Activated T-cell treated with anti-CD3 and anti-CD28 coated beads, Interleukin-2, amount 50 U/mL, for 24 hours (primary cell): Measurements from ENCODE around the gene CACNA1I.
A peak's percentile ranks its signal among the peaks of the same experiment; 100 is the strongest.

Source experiments
- DNase-seq: peaks from one replicate; pipeline ENCODE4 v3.0.0-alpha.2; 2020
- H3K27ac Mint-ChIP-seq: 2 replicates; pipeline ENCODE4 v1.8.0; 2020; ENCODE audit warnings: mild to moderate bottlenecking, mixed read lengths
- H3K27me3 Mint-ChIP-seq: 2 replicates; pipeline ENCODE4 v1.8.0; 2020; ENCODE audit warnings: mixed read lengths
- H3K36me3 Mint-ChIP-seq: 2 replicates; pipeline ENCODE4 v1.8.0; 2020; ENCODE audit warnings: low read depth, mixed read lengths
- H3K4me1 Mint-ChIP-seq: 2 replicates; pipeline ENCODE4 v1.8.0; 2020; ENCODE audit warnings: low read depth, mixed read lengths
- H3K4me3 Mint-ChIP-seq: 2 replicates; pipeline ENCODE4 v1.8.0; 2020; ENCODE audit warnings: mild to moderate bottlenecking, moderate library complexity, mixed read lengths
- H3K9me3 Mint-ChIP-seq: 2 replicates; pipeline ENCODE4 v1.8.0; 2020; ENCODE audit warnings: mixed read lengths

The CACNA1I gene

DNA sequence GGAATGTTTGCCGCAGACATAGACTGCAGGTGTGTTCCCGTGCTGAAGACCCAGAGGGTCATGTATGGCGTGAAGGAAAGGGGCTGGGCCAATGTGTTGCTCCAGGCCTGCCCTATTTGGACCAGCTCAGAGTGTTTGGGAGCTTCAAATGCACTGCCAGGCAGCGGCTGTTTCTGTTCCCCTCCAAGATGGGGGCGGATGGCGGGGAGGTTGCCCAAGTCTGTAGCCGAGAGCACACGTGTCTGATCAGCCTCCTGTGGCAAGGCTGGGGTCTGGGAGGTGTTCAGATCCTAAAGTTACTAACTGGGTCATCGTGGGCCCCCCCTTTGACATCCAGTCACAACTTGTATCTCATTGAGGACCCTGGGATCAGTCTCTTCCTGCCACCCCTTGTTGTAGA, 45.5 kb downstream of the CACNA1I start:
- Mint-ChIP-seq H3K4me1 (peaks cover 26% of the 10 kb centered on the region), H3K9me3 (no peaks in the 10 kb centered on the region), H3K27me3 (peaks cover 7% of the 10 kb centered on the region), H3K36me3 (no peaks in the 10 kb centered on the region), H3K27ac (no peak overlapping the region), H3K4me3 (no peak overlapping the region)
- DNase-seq, result no peak

DNA sequence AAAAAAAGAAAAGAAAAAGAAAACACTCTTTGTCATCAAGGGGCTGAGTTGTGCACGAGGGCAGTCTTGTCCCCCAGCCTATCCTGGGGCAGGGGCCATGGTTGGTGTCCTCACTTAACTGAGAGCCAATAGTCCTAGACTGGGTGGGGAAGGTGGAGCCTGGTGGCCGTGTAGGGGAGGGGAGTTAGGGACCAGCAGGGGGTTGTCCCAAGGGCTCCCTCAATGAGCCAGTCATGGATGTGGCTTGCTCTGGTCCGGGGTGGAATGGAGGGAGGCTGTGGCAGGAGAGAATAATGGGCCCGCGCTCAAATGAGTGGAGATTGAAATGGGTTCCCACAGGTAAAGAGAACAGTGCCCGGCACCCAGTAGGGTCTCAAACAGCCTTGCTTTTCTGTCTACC, 46.2 kb downstream of the CACNA1I start:
- peaks cover 7% of the 10 kb centered on the region for H3K27me3 Mint-ChIP-seq
- H3K4me1 Mint-ChIP-seq, result peaks cover 26% of the 10 kb centered on the region
- H3K36me3 Mint-ChIP-seq, result no peaks in the 10 kb centered on the region

DNA sequence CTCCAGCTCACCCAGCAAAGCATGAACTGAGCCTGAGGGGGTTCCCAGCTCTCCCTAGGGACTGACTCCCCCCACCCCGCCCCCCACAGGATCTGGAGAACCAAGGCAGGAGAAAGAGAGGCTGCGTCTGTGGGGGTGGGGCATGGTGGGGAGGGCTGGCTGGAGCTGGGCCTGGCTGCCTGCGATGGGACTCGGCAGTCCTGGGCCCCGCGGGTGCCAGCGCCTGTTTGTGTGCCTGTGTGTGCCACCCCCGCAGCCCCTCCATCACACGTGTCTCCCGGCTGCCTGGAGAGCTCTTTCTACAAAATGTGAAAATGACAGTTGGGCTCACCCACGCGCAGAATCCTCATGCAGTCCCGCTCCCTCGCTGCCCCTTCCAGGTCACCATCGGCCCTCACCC, 46.8 kb downstream of the CACNA1I start:
- H3K27ac Mint-ChIP-seq, result no peak overlapping the region
- no peaks in the 10 kb centered on the region for H3K9me3 Mint-ChIP-seq
- H3K4me3 Mint-ChIP-seq, result no peak overlapping the region
- H3K27me3 Mint-ChIP-seq, result peaks cover 7% of the 10 kb centered on the region
- H3K4me1 Mint-ChIP-seq, result peaks cover 24% of the 10 kb centered on the region
- H3K36me3 Mint-ChIP-seq, result no peaks in the 10 kb centered on the region
- DNase-seq, result peak; percentile 45

More for the DNA sequence above, 46.2 kb downstream of the CACNA1I start:
- no peak for DNase-seq
- Mint-ChIP-seq H3K9me3 (no peaks in the 10 kb centered on the region), H3K27ac (no peak overlapping the region), H3K4me3 (no peak overlapping the region)

DNA sequence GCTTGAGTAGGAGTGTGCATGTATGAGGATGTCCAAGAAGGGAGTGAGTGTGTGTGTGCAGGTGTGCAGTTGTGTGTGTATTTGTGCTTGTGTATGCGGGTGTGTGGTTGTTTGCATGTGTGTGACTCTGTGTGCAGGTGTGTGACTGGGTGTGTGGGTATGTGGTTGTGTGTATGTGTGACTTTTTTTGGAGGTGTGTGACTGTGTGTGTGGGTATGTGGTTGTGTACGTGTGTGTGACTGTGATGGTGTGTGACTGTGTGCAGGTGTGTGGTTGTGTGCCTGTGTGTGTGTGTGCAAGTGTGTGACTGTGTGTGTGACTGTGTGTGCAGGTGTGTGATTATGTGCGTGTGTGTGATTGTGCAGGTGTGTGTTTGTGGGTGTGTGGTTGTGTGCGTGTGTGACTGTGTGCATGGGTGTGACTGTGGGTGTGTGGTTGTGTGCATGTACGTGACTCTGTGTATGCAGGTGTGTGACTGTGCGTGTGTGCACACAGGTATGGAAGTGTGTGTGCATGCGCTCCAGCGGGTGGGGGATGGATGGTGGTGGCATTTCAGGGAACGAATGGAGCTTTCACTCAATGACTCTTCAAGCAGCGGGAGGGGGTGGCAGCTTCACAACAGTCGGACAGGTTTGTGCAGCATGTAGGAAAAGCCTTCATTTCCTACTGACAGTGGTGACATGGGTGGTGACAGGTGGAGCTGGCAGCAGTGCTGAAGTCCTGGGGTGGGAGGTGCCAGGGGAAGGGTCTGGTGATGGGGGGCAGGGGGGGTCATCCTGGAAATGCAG, 47.6 kb downstream of the CACNA1I start:
- no peaks in the 10 kb centered on the region for H3K36me3 Mint-ChIP-seq
- H3K4me1 Mint-ChIP-seq, result peaks cover 17% of the 10 kb centered on the region
- peaks cover 7% of the 10 kb centered on the region for H3K27me3 Mint-ChIP-seq
- no peak overlapping the region for H3K4me3 Mint-ChIP-seq
- no peaks in the 10 kb centered on the region for H3K9me3 Mint-ChIP-seq
- no peak overlapping the region for H3K27ac Mint-ChIP-seq
- no peak for DNase-seq

DNA sequence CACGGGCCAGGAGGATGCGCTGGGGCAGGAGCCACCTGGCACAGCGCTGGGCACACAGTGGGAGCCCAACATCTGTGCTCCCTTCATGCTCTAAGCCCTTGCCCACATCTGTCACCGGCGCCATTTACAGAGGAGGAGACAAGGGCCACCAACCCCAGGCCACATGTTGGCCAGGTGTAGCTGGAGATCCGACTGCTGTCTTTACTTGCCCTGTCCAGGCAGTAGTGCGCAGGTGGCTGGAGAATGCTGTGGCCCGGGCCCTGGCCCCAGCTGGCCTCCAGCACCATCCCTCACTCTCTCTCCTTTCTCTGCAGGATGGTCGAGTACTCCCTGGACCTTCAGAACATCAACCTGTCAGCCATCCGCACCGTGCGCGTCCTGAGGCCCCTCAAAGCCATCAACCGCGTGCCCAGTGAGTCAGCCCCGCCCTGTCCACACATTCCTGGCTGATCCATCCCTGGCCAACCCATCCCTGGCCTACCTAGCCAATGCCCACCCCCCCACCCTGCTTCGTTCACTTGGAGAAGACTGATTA, 48.5 kb downstream of the CACNA1I start:
- Mint-ChIP-seq H3K4me3 (no peak overlapping the region), H3K4me1 (peaks cover 12% of the 10 kb centered on the region), H3K9me3 (no peaks in the 10 kb centered on the region)

DNA sequence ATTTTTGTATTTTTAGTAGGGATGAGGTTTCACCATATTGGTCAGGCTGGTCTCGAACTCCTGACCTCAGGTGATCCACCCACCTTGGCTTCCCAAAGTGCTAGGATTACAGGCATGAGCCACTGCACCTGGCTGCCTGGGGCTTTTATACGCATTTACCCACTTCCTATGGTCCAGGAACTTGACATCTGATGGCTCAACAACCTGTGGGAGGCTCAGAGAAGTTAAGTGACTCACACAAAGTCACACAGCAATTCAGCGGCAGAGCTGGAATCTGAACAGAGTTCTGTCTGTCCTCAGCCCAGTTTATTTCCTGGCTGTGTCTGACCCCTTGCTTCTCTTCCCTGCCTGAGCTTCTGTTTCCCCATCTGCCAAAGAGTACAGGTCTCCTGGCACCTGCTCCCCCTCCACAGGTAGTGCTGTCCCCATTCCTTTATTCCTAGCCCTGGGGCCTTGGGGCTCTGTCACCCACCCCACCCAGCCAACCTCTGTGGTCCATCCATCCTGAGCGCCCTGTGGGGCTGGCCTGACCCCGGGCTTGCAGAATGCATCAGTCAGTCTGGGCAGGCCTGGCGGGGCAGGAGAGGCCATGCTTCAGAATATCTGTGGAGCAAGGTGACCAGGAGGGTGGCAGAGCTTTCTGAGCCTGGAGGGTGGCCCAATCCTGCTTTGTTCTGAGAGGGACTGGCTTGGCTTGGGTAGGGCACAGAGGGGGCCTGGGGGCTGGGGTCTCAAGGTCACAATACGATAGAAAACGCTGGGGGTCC, 50.6 kb downstream of the CACNA1I start:
- DNase-seq, result no peak
- Mint-ChIP-seq H3K4me3 (no peak overlapping the region), H3K36me3 (no peaks in the 10 kb centered on the region), H3K9me3 (no peaks in the 10 kb centered on the region), H3K4me1 (peaks cover 12% of the 10 kb centered on the region), H3K27me3 (peaks cover 8% of the 10 kb centered on the region), H3K27ac (peak overlapping the region; percentile 7)

More for the DNA sequence above, 48.5 kb downstream of the CACNA1I start:
- no peak overlapping the region for H3K27ac Mint-ChIP-seq
- H3K36me3 Mint-ChIP-seq, result no peaks in the 10 kb centered on the region
- DNase-seq, result no peak
- peaks cover 7% of the 10 kb centered on the region for H3K27me3 Mint-ChIP-seq

DNA sequence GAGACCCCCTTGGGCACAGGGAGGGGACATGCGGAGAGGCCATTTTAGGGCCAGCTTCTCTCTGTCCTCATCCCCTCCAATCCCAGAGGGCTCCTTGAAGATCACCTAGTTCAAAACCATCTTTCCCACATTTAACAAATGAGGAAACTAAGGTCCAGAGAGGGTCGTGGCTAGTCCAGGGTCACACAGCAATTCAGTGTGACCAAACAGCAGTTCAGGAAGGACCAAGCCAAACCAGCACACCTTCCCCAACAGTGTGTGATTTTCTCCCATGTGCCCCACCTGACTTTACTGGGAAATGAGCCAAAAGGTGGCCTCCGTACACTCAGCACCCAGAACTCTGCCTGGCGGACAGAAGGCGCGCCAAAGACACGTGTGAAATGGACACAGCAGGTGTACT, 51.3 kb downstream of the CACNA1I start:
- Mint-ChIP-seq H3K4me3 (no peak overlapping the region), H3K36me3 (no peaks in the 10 kb centered on the region), H3K4me1 (peaks cover 10% of the 10 kb centered on the region), H3K9me3 (no peaks in the 10 kb centered on the region), H3K27me3 (peaks cover 10% of the 10 kb centered on the region), H3K27ac (no peak overlapping the region)
- DNase-seq, result no peak

DNA sequence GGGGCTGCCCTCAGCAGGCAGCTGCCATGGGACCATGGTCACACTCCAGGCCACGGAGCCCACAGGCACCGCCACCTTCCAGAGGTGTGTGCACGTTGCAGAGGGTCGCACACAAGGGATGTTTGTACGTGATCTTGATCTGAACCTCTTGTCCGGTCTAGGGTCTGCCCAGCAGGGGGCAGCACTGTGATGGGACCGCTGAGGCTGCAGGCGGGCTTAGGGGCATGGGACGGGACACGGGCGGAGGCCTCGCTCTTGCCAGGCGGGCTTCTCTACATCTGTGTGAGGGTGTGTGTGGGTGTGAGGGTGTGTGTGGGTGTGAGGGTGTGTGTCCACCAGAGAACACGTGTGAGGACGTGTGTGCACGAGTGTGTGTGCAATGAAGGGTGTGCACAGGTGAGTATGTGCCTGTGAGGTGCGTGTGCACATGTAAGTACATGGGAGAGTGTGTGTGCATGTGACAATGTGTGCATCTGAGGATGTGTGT, 52.4 kb downstream of the CACNA1I start:
- Mint-ChIP-seq H3K4me1 (peaks cover 4% of the 10 kb centered on the region), H3K27ac (no peak overlapping the region), H3K4me3 (no peak overlapping the region), H3K36me3 (no peaks in the 10 kb centered on the region), H3K27me3 (peaks cover 9% of the 10 kb centered on the region), H3K9me3 (no peaks in the 10 kb centered on the region)
- DNase-seq, result peak; percentile 81

DNA sequence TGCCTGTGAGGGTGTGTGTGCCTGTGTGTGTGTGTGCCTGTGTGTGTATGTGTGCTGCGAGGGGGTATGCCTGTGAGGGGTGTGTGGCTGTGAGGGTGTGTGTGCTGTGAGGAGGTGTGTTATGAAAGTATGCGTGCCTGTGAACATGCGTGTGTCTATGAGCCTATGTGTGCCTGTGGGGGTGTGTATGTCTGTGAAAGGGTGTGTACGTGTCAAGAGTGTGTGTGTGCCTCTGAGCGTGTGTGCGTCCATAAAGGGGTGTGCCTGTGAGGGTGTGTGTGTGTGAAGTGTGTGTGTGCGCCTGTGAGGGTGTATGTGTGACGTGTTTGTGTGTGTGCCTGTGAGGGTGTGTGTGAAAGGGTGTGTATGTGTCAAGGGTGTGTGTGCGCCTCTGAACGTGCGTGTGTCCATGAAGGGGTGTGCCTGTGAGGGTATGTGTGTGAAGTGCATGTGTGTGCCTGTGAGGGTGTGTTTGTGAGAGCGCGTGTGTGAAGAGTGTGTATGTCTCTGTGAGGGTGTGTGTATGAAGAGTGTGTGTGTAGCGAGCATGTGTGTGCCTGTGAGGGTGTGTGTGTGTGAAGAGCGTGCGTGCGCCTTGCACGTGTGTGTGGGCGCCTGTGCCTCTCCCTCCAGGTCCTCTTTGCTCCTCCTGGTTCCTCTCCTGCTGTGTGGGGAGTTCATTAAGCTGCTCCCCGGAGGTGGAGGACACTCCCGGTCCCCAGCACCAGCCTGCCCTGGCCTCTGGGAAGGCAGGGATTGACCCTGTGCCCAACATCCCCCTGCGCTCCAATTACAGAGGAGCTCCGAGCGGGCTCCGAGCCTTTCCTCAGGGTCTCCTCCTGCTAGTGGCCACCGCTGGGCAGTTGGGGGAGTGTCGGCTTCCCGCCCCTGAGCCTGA, 53.3 kb downstream of the CACNA1I start:
- no peaks in the 10 kb centered on the region for H3K4me1 Mint-ChIP-seq
- H3K27me3 Mint-ChIP-seq, result peaks cover 3% of the 10 kb centered on the region
- H3K4me3 Mint-ChIP-seq, result no peak overlapping the region
- H3K9me3 Mint-ChIP-seq, result no peaks in the 10 kb centered on the region
- no peak for DNase-seq
- no peak overlapping the region for H3K27ac Mint-ChIP-seq
- H3K36me3 Mint-ChIP-seq, result no peaks in the 10 kb centered on the region

DNA sequence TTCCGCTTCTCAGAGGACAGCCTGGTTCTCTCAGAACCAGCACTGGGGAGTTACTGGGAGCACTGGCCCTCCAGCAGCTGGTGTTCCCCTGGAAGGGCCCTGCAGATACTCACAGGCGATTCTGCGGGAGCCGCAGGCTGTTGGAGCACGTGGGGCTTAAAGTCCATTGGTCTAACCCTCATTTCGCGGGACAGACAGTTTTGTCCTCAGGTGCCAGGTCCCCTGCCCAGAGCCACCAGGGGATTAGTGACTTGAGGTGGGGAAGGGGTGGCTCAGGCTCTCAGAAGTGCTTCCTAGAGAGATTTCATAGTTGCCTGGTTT, 53.9 kb downstream of the CACNA1I start:
- no peak overlapping the region for H3K27ac Mint-ChIP-seq
- H3K36me3 Mint-ChIP-seq, result no peaks in the 10 kb centered on the region
- DNase-seq, result no peak
- H3K4me3 Mint-ChIP-seq, result no peak overlapping the region
- H3K27me3 Mint-ChIP-seq, result peaks cover 3% of the 10 kb centered on the region
- H3K9me3 Mint-ChIP-seq, result no peaks in the 10 kb centered on the region
- H3K4me1 Mint-ChIP-seq, result no peaks in the 10 kb centered on the region

DNA sequence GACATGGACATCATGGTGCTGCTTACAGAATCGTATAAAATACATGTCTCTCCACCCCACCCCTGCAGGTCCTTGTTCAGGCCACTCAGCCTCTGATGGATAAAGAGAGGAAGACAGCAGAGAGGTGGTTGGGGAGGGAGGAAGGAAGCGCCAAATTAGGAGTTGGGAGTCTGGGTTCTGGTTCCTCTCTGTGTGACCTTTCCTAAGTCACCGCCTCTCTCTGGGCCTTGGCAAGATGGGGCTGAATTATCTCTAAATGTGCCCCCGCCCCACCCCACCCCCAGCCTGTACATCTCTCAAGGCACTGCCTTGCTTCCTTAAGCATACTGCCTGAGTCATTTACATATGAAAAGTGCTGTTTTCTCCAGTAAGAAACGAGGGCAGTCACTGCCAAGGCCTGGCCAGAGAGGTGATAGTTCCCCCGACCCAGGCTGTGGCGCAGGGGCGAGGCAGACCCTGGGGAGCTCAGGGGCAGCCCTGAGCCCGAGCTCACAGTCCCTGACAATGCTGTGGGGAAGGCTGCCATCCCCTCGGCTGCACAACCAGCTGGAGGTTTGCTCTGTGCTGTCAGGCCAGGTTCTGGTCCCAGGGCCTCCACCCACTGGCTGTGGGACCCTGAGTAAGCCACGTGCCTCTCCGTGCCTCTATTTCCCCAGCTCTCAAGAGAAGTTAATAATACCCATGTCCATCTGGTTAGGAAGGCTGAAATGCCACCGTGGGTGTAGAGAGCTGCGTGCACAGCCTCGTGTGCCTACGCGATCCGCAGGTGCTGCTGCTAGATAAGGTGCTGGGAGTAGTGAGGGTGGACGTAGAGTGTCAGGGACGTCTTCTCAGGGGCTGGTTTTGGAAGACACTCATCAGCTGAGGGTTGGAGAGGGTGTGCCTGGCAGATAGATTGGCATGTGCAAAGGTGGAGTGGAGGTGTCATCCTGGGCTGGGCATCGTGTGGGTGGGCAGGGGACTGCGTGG, 55.3 kb downstream of the CACNA1I start:
- Mint-ChIP-seq H3K27ac (no peak overlapping the region), H3K36me3 (no peaks in the 10 kb centered on the region), H3K27me3 (peaks cover 3% of the 10 kb centered on the region), H3K9me3 (no peaks in the 10 kb centered on the region), H3K4me3 (no peak overlapping the region), H3K4me1 (no peaks in the 10 kb centered on the region)
- DNase-seq, result no peak

DNA sequence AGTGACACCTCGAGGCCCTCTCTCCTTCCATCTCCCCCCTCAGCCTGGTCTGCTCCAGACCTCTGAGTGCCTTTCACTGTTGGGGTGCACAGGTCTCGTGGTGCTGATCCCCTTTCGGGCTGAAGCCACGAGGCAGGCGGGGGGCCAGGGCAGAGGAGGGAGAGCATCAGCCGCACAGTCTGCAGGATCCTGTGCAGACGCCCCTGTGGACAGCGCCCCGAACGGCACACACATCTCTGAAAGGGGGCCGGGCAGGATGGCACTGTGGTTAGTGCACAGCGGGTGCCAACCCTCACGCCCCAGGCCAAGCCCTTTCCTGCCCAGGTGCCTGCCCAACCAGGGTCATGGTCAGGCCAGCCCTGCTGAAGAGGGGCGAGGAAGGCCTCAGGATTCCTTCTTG, 56.7 kb downstream of the CACNA1I start:
- Mint-ChIP-seq H3K4me1 (peaks cover 3% of the 10 kb centered on the region), H3K36me3 (no peaks in the 10 kb centered on the region), H3K9me3 (no peaks in the 10 kb centered on the region), H3K27ac (no peak overlapping the region), H3K4me3 (no peak overlapping the region), H3K27me3 (peaks cover 3% of the 10 kb centered on the region)
- no peak for DNase-seq

DNA sequence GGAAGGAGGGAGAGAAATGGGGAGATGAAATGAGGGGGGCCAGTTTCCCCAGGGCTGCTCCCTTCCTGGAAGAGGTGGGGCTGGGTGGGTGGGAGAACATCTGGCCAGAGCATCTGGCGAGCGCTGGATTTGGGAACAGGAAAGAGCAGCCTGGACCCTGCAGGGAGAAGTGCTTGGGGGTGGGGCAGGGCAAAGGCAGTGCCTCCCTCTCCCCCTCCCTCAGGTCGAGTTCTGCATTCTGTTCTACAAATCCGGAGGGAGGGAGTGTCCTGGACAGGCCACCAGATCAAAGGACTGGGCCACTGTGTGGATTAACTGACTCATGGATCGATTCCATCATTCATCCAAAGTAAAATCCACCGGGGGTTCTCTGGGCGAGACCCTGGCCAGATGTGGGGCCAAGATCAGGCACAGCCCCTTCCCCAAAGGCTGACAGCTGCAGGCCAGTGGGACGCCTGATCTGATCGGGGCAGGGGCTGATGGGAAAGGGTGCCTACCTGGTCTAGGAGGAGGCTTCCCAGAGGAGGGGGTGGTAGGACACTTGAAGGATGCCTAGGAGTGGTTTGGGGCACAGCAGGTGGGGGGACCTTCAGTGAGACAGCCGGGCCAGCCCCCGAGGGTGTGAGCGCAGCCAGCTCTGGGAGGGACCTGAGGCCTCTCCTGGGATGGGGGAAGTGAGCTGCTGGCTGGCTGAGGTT, 57.5 kb downstream of the CACNA1I start:
- H3K4me1 Mint-ChIP-seq, result peaks cover 3% of the 10 kb centered on the region
- peaks cover 3% of the 10 kb centered on the region for H3K27me3 Mint-ChIP-seq
- H3K27ac Mint-ChIP-seq, result no peak overlapping the region
- no peaks in the 10 kb centered on the region for H3K9me3 Mint-ChIP-seq
- no peak for DNase-seq
- H3K4me3 Mint-ChIP-seq, result no peak overlapping the region
- no peaks in the 10 kb centered on the region for H3K36me3 Mint-ChIP-seq
